Measurements from ENCODE around the gene NOS3. TPM values are rescaled to one million over a fixed set of nuclear protein-coding genes. Genes with fewer than 3 reads are reported as not detected.
A peak's percentile ranks its signal among the peaks of the same experiment; 100 is the strongest.

The NOS3 gene
- total RNA-seq, 1 donor from 2014 or later: 0.74 TPM

GRCh38 chr7:151058781-151059366 is 68.1 kb downstream of the NOS3 start:
- H3K27me3 Mint-ChIP-seq: no peaks in the 10 kb centered on the region
- H3K27ac Mint-ChIP-seq: peak overlapping the region; percentile 97
- peaks cover 3% of the 10 kb centered on the region for H3K36me3 Mint-ChIP-seq (ENCODE audit: insufficient read depth)
- peak overlapping the region; percentile 89 for H3K4me3 Mint-ChIP-seq (ENCODE audit: low read depth)
- no peak for DNase-seq (ENCODE audit: low spot score, unreplicated experiment)
- TF ChIP-seq CTCF (IDR thresholded peaks at IDR 0.05; ENCODE audit: unreplicated experiment): no peak
- no peaks in the 10 kb centered on the region for H3K9me3 Mint-ChIP-seq (ENCODE audit: low read depth)
- H3K4me1 Mint-ChIP-seq (ENCODE audit: low read depth): peaks cover 37% of the 10 kb centered on the region

DNA sequence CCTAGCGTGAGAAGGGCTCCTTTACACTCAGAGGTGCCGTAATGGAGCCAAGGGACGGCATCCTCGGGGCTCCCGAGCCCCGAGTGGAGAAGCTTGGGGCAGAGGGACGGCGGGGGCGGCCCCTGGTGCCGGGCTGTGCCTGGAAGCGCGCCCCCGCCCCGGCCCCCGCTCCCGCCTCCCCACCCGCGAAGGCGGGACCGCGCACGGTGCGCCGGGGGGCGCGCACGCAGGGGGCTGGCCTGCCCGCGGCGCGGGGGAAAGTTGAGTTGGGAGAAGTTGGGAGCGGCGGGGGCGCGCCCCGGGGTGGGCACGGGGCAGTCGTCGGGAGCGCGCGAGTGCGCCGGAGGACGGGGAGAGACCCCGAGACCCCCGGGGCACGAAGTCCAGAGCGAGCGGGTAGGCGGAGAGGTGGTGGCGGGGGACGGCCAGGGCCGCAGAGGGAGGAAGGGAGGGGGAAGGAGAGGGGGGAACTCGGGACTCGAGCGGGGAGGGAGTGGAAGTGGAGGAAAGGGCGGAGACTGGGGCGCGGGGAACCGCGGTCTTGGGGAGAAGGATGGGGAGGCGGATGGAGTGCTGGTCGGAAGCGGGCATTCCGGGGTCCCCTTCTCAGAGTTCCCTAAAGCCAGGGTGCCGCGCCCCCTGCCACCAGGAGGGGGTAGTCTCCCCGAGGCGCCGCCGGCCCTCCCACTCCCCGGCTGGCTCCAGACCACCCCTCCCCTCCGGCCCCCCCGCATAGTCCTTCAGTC is 68.7 kb downstream of the NOS3 start, which contains the start of gene SLC4A2:
Gene SLC4A2, plus strand, starts transcription at position 223 of the 746 bp plus-strand sequence. CDS start 2,399 bp downstream, outside the sequence.
- peaks cover 37% of the 10 kb centered on the region for H3K4me1 Mint-ChIP-seq (ENCODE audit: low read depth)
- peak; percentile 75 for TF ChIP-seq CTCF (IDR thresholded peaks at IDR 0.05; ENCODE audit: unreplicated experiment)

GRCh38 chr7:151060113-151060415 is 69.2 kb downstream of the NOS3 start:
- peak; percentile 26 for TF ChIP-seq CTCF (IDR thresholded peaks at IDR 0.05; ENCODE audit: unreplicated experiment)

More for the DNA sequence above, 68.7 kb downstream of the NOS3 start, which contains the start of gene SLC4A2:
- no peaks in the 10 kb centered on the region for H3K27me3 Mint-ChIP-seq
- peak within 1 kb of the TSS; percentile 89 for H3K4me3 Mint-ChIP-seq (ENCODE audit: low read depth)
- H3K27ac Mint-ChIP-seq: peak within 1 kb of the TSS; percentile 97
- DNase-seq (ENCODE audit: low spot score, unreplicated experiment): peak; percentile 52
- H3K9me3 Mint-ChIP-seq (ENCODE audit: low read depth): no peaks in the 10 kb centered on the region
- peaks cover 3% of the 10 kb centered on the region for H3K36me3 Mint-ChIP-seq (ENCODE audit: insufficient read depth)

GRCh38 chr7:151060416-151061212 is 69.8 kb downstream of the NOS3 start:
- no peaks in the 10 kb centered on the region for H3K27me3 Mint-ChIP-seq
- no peak for TF ChIP-seq CTCF (IDR thresholded peaks at IDR 0.05; ENCODE audit: unreplicated experiment)
- H3K4me1 Mint-ChIP-seq (ENCODE audit: low read depth): peaks cover 37% of the 10 kb centered on the region
- peaks cover 3% of the 10 kb centered on the region for H3K36me3 Mint-ChIP-seq (ENCODE audit: insufficient read depth)
- H3K9me3 Mint-ChIP-seq (ENCODE audit: low read depth): no peaks in the 10 kb centered on the region
- peak overlapping the region; percentile 84 for H3K4me3 Mint-ChIP-seq (ENCODE audit: low read depth)
- DNase-seq (ENCODE audit: low spot score, unreplicated experiment): no peak
- peak overlapping the region; percentile 73 for H3K27ac Mint-ChIP-seq

More at GRCh38 chr7:151060113-151060415, 69.2 kb downstream of the NOS3 start:
- no peaks in the 10 kb centered on the region for H3K36me3 Mint-ChIP-seq (ENCODE audit: insufficient read depth)
- peak overlapping the region; percentile 84 for H3K4me3 Mint-ChIP-seq (ENCODE audit: low read depth)
- H3K27me3 Mint-ChIP-seq: no peaks in the 10 kb centered on the region
- H3K9me3 Mint-ChIP-seq (ENCODE audit: low read depth): no peaks in the 10 kb centered on the region
- peak overlapping the region; percentile 73 for H3K27ac Mint-ChIP-seq
- peaks cover 37% of the 10 kb centered on the region for H3K4me1 Mint-ChIP-seq (ENCODE audit: low read depth)
- DNase-seq (ENCODE audit: low spot score, unreplicated experiment): no peak
